Smooth muscle cell (in vitro differentiated cells): ENCODE data around the gene SLC37A3. TPM values are rescaled to one million over a fixed set of nuclear protein-coding genes. Genes with fewer than 3 reads are reported as not detected.
A peak's percentile ranks its signal among the peaks of the same experiment; 100 is the strongest.

Source experiments
- DNase-seq: peaks from one replicate; lab custom pipeline; 2025; ENCODE audit not compliant: unreplicated experiment; lab: John Stamatoyannopoulos, UW
- H2AFZ ChIP-seq: fragments of 200-600 bp; sonication (generic); 2 replicates; pipeline ENCODE4 v1.6.0; 2016; ENCODE audit warnings: antibody characterized with exemption, low read depth, mild to moderate bottlenecking
- H3F3A ChIP-seq: fragments of 200-600 bp; sonication (generic); 2 replicates; pipeline ENCODE4 v1.6.0; 2017; ENCODE audit warnings: antibody characterized with exemption, low read depth
- H3K27ac ChIP-seq: fragments of 200-600 bp; sonication (generic); 2 replicates; pipeline ENCODE4 v1.5.1; 2016; ENCODE audit warnings: low read depth, mild to moderate bottlenecking
- H3K27me3 ChIP-seq: fragments of 200-600 bp; sonication (generic); 2 replicates; pipeline ENCODE4 v1.6.1; 2016; ENCODE audit warnings: low read depth, mild to moderate bottlenecking
- H3K36me3 ChIP-seq: fragments of 200-600 bp; sonication (generic); 2 replicates; pipeline ENCODE4 v1.5.1; 2016; ENCODE audit warnings: low read depth
- H3K4me1 ChIP-seq: fragments of 200-600 bp; sonication (generic); 2 replicates; pipeline ENCODE4 v1.5.1; 2016; ENCODE audit warnings: low read depth
- H3K4me2 ChIP-seq: fragments of 200-600 bp; sonication (generic); 2 replicates; pipeline ENCODE4 v1.6.0; 2016; ENCODE audit warnings: mild to moderate bottlenecking
- H3K4me3 ChIP-seq: fragments of 200-600 bp; sonication (generic); 2 replicates; pipeline ENCODE4 v1.5.1; 2016; ENCODE audit warnings: mild to moderate bottlenecking
- H3K79me2 ChIP-seq: fragments of 200-600 bp; sonication (generic); 2 replicates; pipeline ENCODE4 v1.6.0; 2016; ENCODE audit warnings: low read depth, mild to moderate bottlenecking
- H3K9ac ChIP-seq: fragments of 200-600 bp; sonication (generic); 2 replicates; pipeline ENCODE4 v1.6.0; 2016; ENCODE audit warnings: low read depth
- H3K9me3 ChIP-seq: fragments of 200-600 bp; sonication (generic); replicated peaks from 2 replicates; pipeline ENCODE4 v1.5.1; 2016; ENCODE audit warnings: low read depth
- H4K20me1 ChIP-seq: fragments of 200-600 bp; sonication (generic); 2 replicates; pipeline ENCODE4 v1.6.0; 2016; ENCODE audit warnings: low read depth
- CTCF ChIP-seq: fragments of 200-600 bp; sonication (generic); IDR thresholded peaks from 2 replicates; pipeline ENCODE4 v1.5.1; 2017; ENCODE audit warnings: borderline replicate concordance, mild to moderate bottlenecking, antibody characterized with exemption; ENCODE audit not compliant: insufficient read depth, poor library complexity, severe bottlenecking
- WGBS: methylation state at CpG from one replicate; pipeline ENCODE4 v1.1.7; 2016; ENCODE audit warnings: low lambda C conversion rate; 5-methylcytosine and 5-hydroxymethylcytosine counted together
- polyA plus RNA-seq: library from polyadenylated mRNA; unstranded; fragments of >200 nt; fragmentation: Nextera tagmentation; extraction: Ambion mirVana; gene quantifications from 2 replicates; pipeline ENCODE4 v1.2.1, GENCODE V29; 2016
- total RNA-seq: library from RNA; depleted of rRNA; stranded (reverse); fragments of >200 nt; gene quantifications from 2 replicates; pipeline ENCODE4 v1.2.3, GENCODE V29; 2014

The SLC37A3 gene
- total and polyA plus RNA-seq, 2 experiments from 2014 or later: 42.8 to 54.2 TPM

DNA sequence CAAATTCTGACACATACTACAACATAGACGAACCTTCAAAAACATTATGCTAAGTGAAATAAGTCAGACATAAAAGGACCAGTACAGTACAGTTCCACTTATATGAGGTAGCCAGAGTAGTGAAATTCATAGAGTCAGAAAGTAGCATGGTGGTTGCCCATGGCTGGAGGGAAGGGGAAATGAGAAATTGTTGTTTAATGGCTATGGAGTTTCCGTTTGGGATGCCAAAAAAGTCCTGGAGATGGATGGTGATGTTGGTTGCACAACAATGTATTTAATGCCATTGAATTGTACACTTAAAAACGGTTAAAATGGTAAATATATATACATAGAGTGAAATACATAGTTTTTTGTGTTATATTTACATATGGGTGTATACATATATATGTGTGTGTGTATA, 2.1 kb upstream of the SLC37A3 start:
- H3K79me2 ChIP-seq: peaks cover 26% of the 10 kb centered on the region
- H3K4me2 ChIP-seq: no peak overlapping the region
- no peak overlapping the region for H2AFZ ChIP-seq
- 94% methylated on average over 3 of the region's 3 CpGs for WGBS
- H3K27ac ChIP-seq: no peak overlapping the region
- H3K9ac ChIP-seq: no peak overlapping the region
- peaks cover 6% of the 10 kb centered on the region for H3F3A ChIP-seq
- H3K4me1 ChIP-seq: no peaks in the 10 kb centered on the region
- no peak overlapping the region for H3K4me3 ChIP-seq
- H3K27me3 ChIP-seq: no peaks in the 10 kb centered on the region
- no peak for TF ChIP-seq CTCF
- no peaks in the 10 kb centered on the region for H3K36me3 ChIP-seq
- DNase-seq: no peak
- H3K9me3 ChIP-seq: no peaks in the 10 kb centered on the region
- H4K20me1 ChIP-seq: peaks cover 23% of the 10 kb centered on the region

GRCh38 chr7:140398821-140399220, 491 bp upstream of the SLC37A3 start:
- peaks cover 6% of the 10 kb centered on the region for H3F3A ChIP-seq
- H3K36me3 ChIP-seq: no peaks in the 10 kb centered on the region
- H3K27ac ChIP-seq: no peak overlapping the region
- H3K79me2 ChIP-seq: peaks cover 42% of the 10 kb centered on the region
- H3K9me3 ChIP-seq: no peaks in the 10 kb centered on the region
- WGBS: 86% methylated on average over 10 of the region's 10 CpGs
- H2AFZ ChIP-seq: no peak overlapping the region
- H3K27me3 ChIP-seq: no peaks in the 10 kb centered on the region
- H3K4me3 ChIP-seq: peak overlapping the region; percentile 93
- H3K9ac ChIP-seq: no peak overlapping the region
- peaks cover 38% of the 10 kb centered on the region for H4K20me1 ChIP-seq
- H3K4me2 ChIP-seq: peak overlapping the region; percentile 93
- no peak for DNase-seq
- TF ChIP-seq CTCF: no peak
- H3K4me1 ChIP-seq: no peaks in the 10 kb centered on the region

- Histone ChIP-seq H3F3A (no peaks in the 10 kb centered on the region), H4K20me1 (peaks cover 88% of the 10 kb centered on the region), H3K9me3 (no peaks in the 10 kb centered on the region), H3K27me3 (no peaks in the 10 kb centered on the region), H3K9ac (no peak overlapping the region), H3K27ac (no peak overlapping the region), H3K36me3 (no peaks in the 10 kb centered on the region), H3K4me3 (no peak overlapping the region), H3K4me1 (no peaks in the 10 kb centered on the region), H3K4me2 (no peak overlapping the region), H3K79me2 (peaks cover 82% of the 10 kb centered on the region), H2AFZ (no peak overlapping the region)
- no peak for DNase-seq
- no peak for TF ChIP-seq CTCF
- WGBS: 95% methylated on average over 12 of the region's 12 CpGs
These were observed 4.5 kb downstream of the SLC37A3 start for GRCh38 chr7:140393756-140394306.

GRCh38 chr7:140391634-140392033, 6.7 kb downstream of the SLC37A3 start:
- Histone ChIP-seq H2AFZ (no peak overlapping the region), H3K4me1 (no peaks in the 10 kb centered on the region), H3K27ac (no peak overlapping the region), H3K4me3 (no peak overlapping the region), H3K4me2 (no peak overlapping the region), H4K20me1 (peaks cover 98% of the 10 kb centered on the region), H3K9me3 (no peaks in the 10 kb centered on the region), H3K27me3 (no peaks in the 10 kb centered on the region), H3K79me2 (peaks cover 88% of the 10 kb centered on the region), H3K36me3 (no peaks in the 10 kb centered on the region), H3K9ac (no peak overlapping the region), H3F3A (no peaks in the 10 kb centered on the region)
- DNase-seq: no peak
- WGBS: 56% methylated on average over 1 of the region's 1 CpG
- TF ChIP-seq CTCF: no peak
